ENCODE data around the gene CLIP1. TPM values are rescaled to one million over a fixed set of nuclear protein-coding genes. Genes with fewer than 3 reads are reported as not detected.

CLIP1 gene
- total RNA-seq, 1 donor from 2014 or later = 50.8 TPM

DNA sequence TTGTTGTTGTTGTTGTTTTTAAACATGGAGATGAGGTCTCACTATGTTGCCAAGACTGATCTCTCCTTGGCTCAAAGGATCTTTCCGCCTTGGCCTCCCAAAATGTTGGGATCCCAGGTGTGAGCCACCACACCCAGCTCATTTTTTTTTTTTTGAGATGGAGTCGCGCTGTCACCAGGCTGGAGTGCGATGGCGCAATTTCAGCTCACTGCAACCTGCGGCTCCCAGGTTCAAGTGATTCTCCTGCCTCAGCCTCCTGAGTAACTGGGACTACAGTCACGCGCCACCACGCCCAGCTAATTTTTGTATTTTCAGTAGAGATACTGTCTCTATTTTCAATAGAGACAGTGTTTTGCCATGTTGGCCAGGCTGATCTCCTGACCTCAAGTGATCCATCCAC lies 4.9 kb upstream of the CLIP1 start:
- Histone ChIP-seq H2AFZ (replicated peaks) (no peak overlapping the region), H3K4me3 (no peak overlapping the region), H3K27ac (no peak overlapping the region), H3K9ac (no peak overlapping the region), H3K79me2 (ENCODE audit: low read depth) (no peaks in the 10 kb centered on the region), H3K4me2 (no peak overlapping the region), H3K36me3 (no peaks in the 10 kb centered on the region), H3K27me3 (no peaks in the 10 kb centered on the region), H4K20me1 (ENCODE audit: low read depth) (no peaks in the 10 kb centered on the region), H3K9me3 (ENCODE audit: low read depth) (no peaks in the 10 kb centered on the region), H3F3A (ENCODE audit: low read depth) (peaks cover 15% of the 10 kb centered on the region), H3K4me1 (peaks cover 6% of the 10 kb centered on the region)
- no peak overlapping the region for H3K4me3 Mint-ChIP-seq
- TF ChIP-seq, protein P1, sequence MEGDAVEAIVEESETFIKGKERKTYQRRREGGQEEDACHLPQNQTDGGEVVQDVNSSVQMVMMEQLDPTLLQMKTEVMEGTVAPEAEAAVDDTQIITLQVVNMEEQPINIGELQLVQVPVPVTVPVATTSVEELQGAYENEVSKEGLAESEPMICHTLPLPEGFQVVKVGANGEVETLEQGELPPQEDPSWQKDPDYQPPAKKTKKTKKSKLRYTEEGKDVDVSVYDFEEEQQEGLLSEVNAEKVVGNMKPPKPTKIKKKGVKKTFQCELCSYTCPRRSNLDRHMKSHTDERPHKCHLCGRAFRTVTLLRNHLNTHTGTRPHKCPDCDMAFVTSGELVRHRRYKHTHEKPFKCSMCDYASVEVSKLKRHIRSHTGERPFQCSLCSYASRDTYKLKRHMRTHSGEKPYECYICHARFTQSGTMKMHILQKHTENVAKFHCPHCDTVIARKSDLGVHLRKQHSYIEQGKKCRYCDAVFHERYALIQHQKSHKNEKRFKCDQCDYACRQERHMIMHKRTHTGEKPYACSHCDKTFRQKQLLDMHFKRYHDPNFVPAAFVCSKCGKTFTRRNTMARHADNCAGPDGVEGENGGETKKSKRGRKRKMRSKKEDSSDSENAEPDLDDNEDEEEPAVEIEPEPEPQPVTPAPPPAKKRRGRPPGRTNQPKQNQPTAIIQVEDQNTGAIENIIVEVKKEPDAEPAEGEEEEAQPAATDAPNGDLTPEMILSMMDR (IDR thresholded peaks at IDR 0.05) = no peak
- TF ChIP-seq EZH2 (IDR thresholded peaks at IDR 0.05) = no peak
- TF ChIP-seq EZH2phosphoT487 (IDR thresholded peaks at IDR 0.05) = no peak
- H3K4me1 Mint-ChIP-seq = peaks cover 19% of the 10 kb centered on the region
- no peaks in the 10 kb centered on the region for H3K36me3 Mint-ChIP-seq
- DNase-seq (ENCODE audit: low spot score) = no peak
- H3K9me3 Mint-ChIP-seq = no peaks in the 10 kb centered on the region
- peaks cover 3% of the 10 kb centered on the region for H3K27me3 Mint-ChIP-seq (ENCODE audit: insufficient read depth, low read depth)
- H3K27ac Mint-ChIP-seq = peak overlapping the region; percentile 90

DNA sequence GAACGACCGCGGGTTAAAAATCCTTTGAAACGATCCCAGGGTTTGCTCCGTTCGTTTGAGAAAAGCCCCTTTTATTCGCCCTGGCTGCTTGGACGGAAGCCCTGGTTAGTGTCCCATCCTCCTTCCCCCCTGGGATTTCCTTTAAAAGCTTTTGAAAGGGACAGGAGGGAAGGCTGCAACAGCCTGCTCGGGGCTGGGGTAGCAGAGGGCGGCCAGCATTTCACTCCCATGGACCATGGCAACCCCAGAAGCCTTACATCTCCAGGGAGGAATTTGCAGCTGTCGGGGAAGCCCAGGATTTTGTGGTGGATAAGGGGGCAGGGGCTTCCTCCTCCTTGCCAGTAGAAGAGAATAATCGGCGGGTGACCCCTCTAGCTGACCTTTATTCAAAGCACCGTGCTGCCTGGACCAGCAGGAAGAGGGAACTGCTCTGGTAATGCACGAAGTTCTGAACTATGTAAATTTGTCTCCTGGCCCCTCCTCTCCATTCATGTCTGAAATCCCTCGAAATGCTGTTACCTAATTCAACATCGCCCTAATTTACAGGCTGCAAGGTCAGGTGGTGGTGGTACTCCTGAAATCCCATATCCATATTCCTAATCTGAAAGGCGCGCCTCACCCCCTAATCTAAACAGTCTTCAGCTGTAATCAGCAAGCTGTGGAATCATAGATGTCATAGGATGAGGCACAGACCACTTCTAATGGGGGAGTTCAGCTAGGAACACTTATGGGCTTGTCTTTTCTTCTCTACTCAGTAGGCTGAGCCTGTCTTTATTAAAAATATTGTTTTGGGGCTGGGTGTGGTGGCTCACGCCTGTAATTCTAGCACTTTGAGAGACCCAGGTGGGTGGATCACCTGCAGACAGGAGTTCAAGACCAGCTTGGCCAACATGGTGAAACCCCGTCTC lies 1.0 kb upstream of the CLIP1 start:
- H3K4me3 ChIP-seq = peak overlapping the region; percentile 48
- peak; percentile 88 for DNase-seq (ENCODE audit: low spot score)
- Mint-ChIP-seq H3K4me1 (peaks cover 28% of the 10 kb centered on the region), H3K9me3 (no peaks in the 10 kb centered on the region), H3K4me3 (peak overlapping the region; percentile 96), H3K27ac (peak overlapping the region; percentile 100), H3K36me3 (no peaks in the 10 kb centered on the region), H3K27me3 (ENCODE audit: insufficient read depth, low read depth) (peaks cover 3% of the 10 kb centered on the region)
- H2AFZ ChIP-seq (replicated peaks) = peak overlapping the region; percentile 22
- TF ChIP-seq EZH2phosphoT487 (IDR thresholded peaks at IDR 0.05) = no peak
- peak; percentile 33 for TF ChIP-seq EZH2 (IDR thresholded peaks at IDR 0.05)
- TF ChIP-seq, protein P1 (IDR thresholded peaks at IDR 0.05) = no peak
- H3K9ac ChIP-seq = peak overlapping the region; percentile 5
- no peaks in the 10 kb centered on the region for H3K9me3 ChIP-seq (ENCODE audit: low read depth)
- peaks cover 2% of the 10 kb centered on the region for H4K20me1 ChIP-seq (ENCODE audit: low read depth)
- H3K27ac ChIP-seq = peak overlapping the region; percentile 92
- peak overlapping the region; percentile 75 for H3K4me2 ChIP-seq
- peaks cover 36% of the 10 kb centered on the region for H3K79me2 ChIP-seq (ENCODE audit: low read depth)
- no peaks in the 10 kb centered on the region for H3K27me3 ChIP-seq
- peaks cover 26% of the 10 kb centered on the region for H3F3A ChIP-seq (ENCODE audit: low read depth)
- H3K36me3 ChIP-seq = no peaks in the 10 kb centered on the region
- peaks cover 12% of the 10 kb centered on the region for H3K4me1 ChIP-seq

DNA sequence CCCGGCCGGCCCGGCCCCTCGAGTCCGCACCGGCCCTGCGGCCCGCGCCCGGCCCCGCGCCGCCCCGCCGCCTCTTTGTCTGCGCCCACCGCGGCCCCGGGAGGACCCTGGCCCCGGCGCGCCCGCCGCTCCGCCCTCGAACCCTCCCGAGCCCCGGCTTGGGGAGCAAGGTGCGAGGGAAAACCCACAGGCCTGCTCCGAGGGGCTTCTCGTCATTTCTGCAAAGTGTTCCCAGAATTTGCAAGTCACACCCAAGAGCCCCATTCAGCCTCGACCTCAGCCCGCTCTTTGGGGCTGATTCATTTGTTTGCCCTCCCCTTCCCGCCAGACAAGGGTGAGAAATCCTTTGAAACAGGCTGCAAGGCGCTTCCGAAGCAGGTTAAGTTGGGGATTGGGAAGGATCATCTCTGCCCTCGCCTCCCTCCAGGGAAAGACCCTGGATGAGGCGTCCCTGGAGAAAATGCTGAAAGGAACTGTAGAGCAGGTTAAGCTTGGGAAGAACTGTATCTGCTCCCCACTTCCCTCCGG lies 325 bp upstream of the CLIP1 start:
- Histone ChIP-seq H3K4me1 (peaks cover 12% of the 10 kb centered on the region), H3K4me3 (peak overlapping the region; percentile 48), H3K27me3 (no peaks in the 10 kb centered on the region), H2AFZ (replicated peaks) (peak overlapping the region; percentile 22), H3K9me3 (ENCODE audit: low read depth) (no peaks in the 10 kb centered on the region), H3K79me2 (ENCODE audit: low read depth) (peaks cover 43% of the 10 kb centered on the region), H3K36me3 (no peaks in the 10 kb centered on the region), H3F3A (ENCODE audit: low read depth) (peaks cover 26% of the 10 kb centered on the region), H3K4me2 (peak overlapping the region; percentile 75), H4K20me1 (ENCODE audit: low read depth) (peaks cover 2% of the 10 kb centered on the region), H3K9ac (peak overlapping the region; percentile 5), H3K27ac (peak overlapping the region; percentile 92)
- Mint-ChIP-seq H3K36me3 (no peaks in the 10 kb centered on the region), H3K9me3 (no peaks in the 10 kb centered on the region), H3K4me1 (peaks cover 28% of the 10 kb centered on the region), H3K27me3 (ENCODE audit: insufficient read depth, low read depth) (peaks cover 3% of the 10 kb centered on the region), H3K4me3 (peak overlapping the region; percentile 96), H3K27ac (peak overlapping the region; percentile 100)
- TF ChIP-seq, protein P1 (IDR thresholded peaks at IDR 0.05) = no peak
- TF ChIP-seq EZH2phosphoT487 (IDR thresholded peaks at IDR 0.05) = no peak
- TF ChIP-seq EZH2 (IDR thresholded peaks at IDR 0.05) = no peak
- DNase-seq (ENCODE audit: low spot score) = peak; percentile 64

Measured in neural progenitor cell (in vitro differentiated cells).